Osteoblast (primary cell): ENCODE data around the gene GATD1. TPM values are rescaled to one million over a fixed set of nuclear protein-coding genes. Genes with fewer than 3 reads are reported as not detected.
A peak's percentile ranks its signal among the peaks of the same experiment; 100 is the strongest.

Source experiments
- DNase-seq: peaks from one replicate; pipeline ENCODE4 v3.0.0; 2011; ENCODE audit warnings: low spot score, mixed read lengths; ENCODE audit not compliant: insufficient read length; ENCODE audit errors: missing footprints
- H2AFZ ChIP-seq: 2 replicates; pipeline ENCODE4 v1.6.0; 2011; ENCODE audit warnings: mild to moderate bottlenecking, low read length
- H3K27ac ChIP-seq: 2 replicates; pipeline ENCODE4 v1.5.1; 2011; ENCODE audit warnings: mild to moderate bottlenecking, low read depth, low read length, moderate library complexity
- H3K27me3 ChIP-seq: 2 replicates; pipeline ENCODE4 v1.6.0; 2012; ENCODE audit warnings: mild to moderate bottlenecking, control low read depth, inconsistent platforms, low read length, moderate library complexity; ENCODE audit not compliant: insufficient read depth
- H3K36me3 ChIP-seq: 2 replicates; pipeline ENCODE4 v1.5.1; 2011; ENCODE audit warnings: mild to moderate bottlenecking, low read length, control low read depth, moderate library complexity; ENCODE audit not compliant: insufficient read depth
- H3K4me1 ChIP-seq: 2 replicates; pipeline ENCODE4 v1.5.1; 2011; ENCODE audit warnings: mild to moderate bottlenecking, low read length, control low read depth, moderate library complexity; ENCODE audit not compliant: insufficient read depth
- H3K4me2 ChIP-seq: 2 replicates; pipeline ENCODE4 v1.6.0; 2011; ENCODE audit warnings: mild to moderate bottlenecking, low read length; ENCODE audit not compliant: insufficient read depth
- H3K4me3 ChIP-seq: fragments of 200-600 bp; sonication (generic); 3 replicates; pipeline ENCODE4 v1.5.1; 2012; ENCODE audit warnings: mild to moderate bottlenecking, low read length, inconsistent platforms; ENCODE audit not compliant: insufficient read depth
- H3K79me2 ChIP-seq: 2 replicates; pipeline ENCODE4 v1.6.0; 2012; ENCODE audit warnings: mild to moderate bottlenecking, low read length, control low read depth, inconsistent platforms; ENCODE audit not compliant: insufficient read depth
- H3K9me3 ChIP-seq: 2 replicates; pipeline ENCODE4 v1.5.1; 2011; ENCODE audit warnings: low read depth, low read length, control low read depth
- H4K20me1 ChIP-seq: 2 replicates; pipeline ENCODE4 v1.6.0; 2012; ENCODE audit warnings: mild to moderate bottlenecking, low read length, control low read depth; ENCODE audit not compliant: insufficient read depth
- CTCF ChIP-seq: IDR thresholded peaks from 2 replicates; pipeline ENCODE4 v1.5.1; 2011; ENCODE audit warnings: mild to moderate bottlenecking, low read depth, low read length, moderate library complexity; ENCODE audit errors: extremely low read depth
- total RNA-seq: library from RNA; depleted of rRNA; stranded (reverse); fragments of >200 nt; gene quantifications from 2 replicates; pipeline ENCODE4 v1.2.3, GENCODE V29; 2012

GATD1 gene
- total RNA-seq, 1 donor: 37.3 TPM

- Histone ChIP-seq H3K4me3 (no peak overlapping the region), H3K9me3 (no peaks in the 10 kb centered on the region), H3K4me1 (peaks cover 6% of the 10 kb centered on the region), H3K27ac (no peak overlapping the region), H4K20me1 (peaks cover 11% of the 10 kb centered on the region), H2AFZ (no peak overlapping the region), H3K79me2 (peaks cover 3% of the 10 kb centered on the region), H3K4me2 (no peak overlapping the region), H3K36me3 (no peaks in the 10 kb centered on the region), H3K27me3 (peaks cover 5% of the 10 kb centered on the region)
- TF ChIP-seq CTCF: no peak
- no peak for DNase-seq
Observed at GRCh38 chr11:786235-787083, 9.2 kb upstream of the GATD1 start.

GRCh38 chr11:783581-784015 is 6.3 kb upstream of the GATD1 start:
- H4K20me1 ChIP-seq: peaks cover 15% of the 10 kb centered on the region
- H3K27me3 ChIP-seq: no peaks in the 10 kb centered on the region
- peak overlapping the region; percentile 67 for H3K4me2 ChIP-seq
- peaks cover 10% of the 10 kb centered on the region for H3K36me3 ChIP-seq
- no peaks in the 10 kb centered on the region for H3K9me3 ChIP-seq
- peak overlapping the region; percentile 8 for H3K4me3 ChIP-seq
- H3K27ac ChIP-seq: peak overlapping the region; percentile 47
- peaks cover 6% of the 10 kb centered on the region for H3K4me1 ChIP-seq
- DNase-seq: peak; percentile 99
- H3K79me2 ChIP-seq: peaks cover 24% of the 10 kb centered on the region
- H2AFZ ChIP-seq: no peak overlapping the region
- TF ChIP-seq CTCF: peak; percentile 70

GRCh38 chr11:782264-783174 is 5.2 kb upstream of the GATD1 start:
- Histone ChIP-seq H3K4me1 (peaks cover 10% of the 10 kb centered on the region), H3K9me3 (no peaks in the 10 kb centered on the region), H3K36me3 (peaks cover 10% of the 10 kb centered on the region), H4K20me1 (peaks cover 18% of the 10 kb centered on the region), H2AFZ (no peak overlapping the region), H3K4me3 (no peak overlapping the region), H3K27ac (no peak overlapping the region), H3K4me2 (no peak overlapping the region), H3K27me3 (no peaks in the 10 kb centered on the region), H3K79me2 (peaks cover 35% of the 10 kb centered on the region)
- DNase-seq: no peak
- TF ChIP-seq CTCF: no peak
